ENCODE data around the gene IZUMO2. TPM values are rescaled to one million over a fixed set of nuclear protein-coding genes. Genes with fewer than 3 reads are reported as not detected.

The IZUMO2 gene
- total and polyA plus RNA-seq, 9 donors = 0.16 to 0.34 TPM; not detected in 7

Other genes starting within 250 kb of the IZUMO2 start
- 9.0 TPM for gene ATF5, start 234.1 kb downstream of the IZUMO2 start, total RNA-seq
- gene ATF5, start 234.1 kb downstream of the IZUMO2 start, polyA plus RNA-seq (ENCODE audit: insufficient read depth in 1 of 8, insufficient read length in 8 of 8, low replicate concordance in 1 of 8) = 10 to 100 TPM; 18.7 to 37.1 (median 27.3) TPM
- gene NUP62, start 233.8 kb downstream of the IZUMO2 start, total RNA-seq = 37.6 TPM
- gene NUP62, start 233.8 kb downstream of the IZUMO2 start, polyA plus RNA-seq (ENCODE audit: insufficient read depth in 1 of 8, insufficient read length in 8 of 8, low replicate concordance in 1 of 8) = 10 to 100 TPM; 47.8 to 61.9 (median 52.8) TPM
- gene SIGLEC11, start 202.1 kb downstream of the IZUMO2 start, total RNA-seq = 1.2 TPM
- 1 to 10 TPM in 2 of 8 donors, under 1 TPM in 6; 0.57 to 1.4 (median 0.79) TPM for gene SIGLEC11, start 202.1 kb downstream of the IZUMO2 start, polyA plus RNA-seq (ENCODE audit: insufficient read depth in 1 of 8, insufficient read length in 8 of 8, low replicate concordance in 1 of 8)
- 18.8 TPM for gene VRK3, start 137.9 kb downstream of the IZUMO2 start, total RNA-seq
- gene VRK3, start 137.9 kb downstream of the IZUMO2 start, polyA plus RNA-seq (ENCODE audit: insufficient read depth in 1 of 8, insufficient read length in 8 of 8, low replicate concordance in 1 of 8) = 10 to 100 TPM; 17.5 to 24.6 (median 18.6) TPM
- gene ZNF473, start 137.3 kb downstream of the IZUMO2 start, total RNA-seq = 8.2 TPM
- gene ZNF473, start 137.3 kb downstream of the IZUMO2 start, polyA plus RNA-seq (ENCODE audit: insufficient read depth in 1 of 8, insufficient read length in 8 of 8, low replicate concordance in 1 of 8) = 1 to 10 TPM; 5.4 to 8.6 (median 7.1) TPM
- 11.3 TPM for gene MYH14, start 40.3 kb upstream of the IZUMO2 start, total RNA-seq
- 10 to 100 TPM; 17.8 to 49.7 (median 36.6) TPM for gene MYH14, start 40.3 kb upstream of the IZUMO2 start, polyA plus RNA-seq (ENCODE audit: insufficient read depth in 1 of 8, insufficient read length in 8 of 8, low replicate concordance in 1 of 8)
- gene KCNC3, start 166.1 kb upstream of the IZUMO2 start, total RNA-seq = 0.13 TPM
- 1 to 10 TPM in 4 of 8 donors, under 1 TPM in 4; 0.58 to 1.9 (median 1.0) TPM for gene KCNC3, start 166.1 kb upstream of the IZUMO2 start, polyA plus RNA-seq (ENCODE audit: insufficient read depth in 1 of 8, insufficient read length in 8 of 8, low replicate concordance in 1 of 8)
- gene NAPSA, start 202.4 kb upstream of the IZUMO2 start, total RNA-seq = 0.40 TPM
- 1 to 10 TPM in 2 of 8 donors, under 1 TPM in 6; 0.29 to 1.7 (median 0.60) TPM for gene NAPSA, start 202.4 kb upstream of the IZUMO2 start, polyA plus RNA-seq (ENCODE audit: insufficient read depth in 1 of 8, insufficient read length in 8 of 8, low replicate concordance in 1 of 8)
- 22.4 TPM for gene NR1H2, start 213.2 kb upstream of the IZUMO2 start, total RNA-seq
- gene NR1H2, start 213.2 kb upstream of the IZUMO2 start, polyA plus RNA-seq (ENCODE audit: insufficient read depth in 1 of 8, insufficient read length in 8 of 8, low replicate concordance in 1 of 8) = 10 to 100 TPM; 19.2 to 24.8 (median 21.8) TPM
- 21.7 TPM for gene POLD1, start 221.1 kb upstream of the IZUMO2 start, total RNA-seq
- 10 to 100 TPM; 17.6 to 26.9 (median 20.0) TPM for gene POLD1, start 221.1 kb upstream of the IZUMO2 start, polyA plus RNA-seq (ENCODE audit: insufficient read depth in 1 of 8, insufficient read length in 8 of 8, low replicate concordance in 1 of 8)

All from muscle of leg (tissue), 9 donors.